Measurements from ENCODE around the gene RNF181. TPM values are rescaled to one million over a fixed set of nuclear protein-coding genes. Genes with fewer than 3 reads are reported as not detected.

Gene RNF181
- total RNA-seq, 2 experiments from 2014 or later, result 97.8 to 179 TPM

- Histone ChIP-seq H3K4me1 (ENCODE audit: insufficient read depth, low read length, poor library complexity, severe bottlenecking) (peaks cover 27% of the 10 kb centered on the region), H3K4me2 (ENCODE audit: low read length) (peak within 1 kb of the TSS; percentile 95), H3K36me3 (ENCODE audit: insufficient read depth, low read length) (peaks cover 31% of the 10 kb centered on the region), H3K79me2 (ENCODE audit: insufficient read depth, low read depth, low read length) (peaks cover 29% of the 10 kb centered on the region; the same call in 1 of the 2 replicates), H2AFZ (ENCODE audit: low read length) (peak within 1 kb of the TSS; percentile 72; the same call in 1 of the 2 replicates), H3K9me2 (ENCODE audit: insufficient read depth, low read length) (no peaks in the 10 kb centered on the region), H3K4me3 (ENCODE audit: low read depth, low read length, poor library complexity, severe bottlenecking) (peak within 1 kb of the TSS; percentile 83), H3K9me3 (ENCODE audit: low read length) (no peaks in the 10 kb centered on the region), H3K27ac (ENCODE audit: low read depth, low read length, poor library complexity, severe bottlenecking) (peak within 1 kb of the TSS; percentile 79), H4K20me1 (ENCODE audit: insufficient read depth, low read length) (no peaks in the 10 kb centered on the region)
- TF ChIP-seq CTCF (conservative IDR thresholded peaks at IDR 0.05; ENCODE audit: low read length) (no peak), EZH2phosphoT487 (IDR thresholded peaks at IDR 0.05; ENCODE audit: borderline replicate concordance, low read depth, low read length) (no peak)
- ChIA-PET CTCF (ENCODE audit: unreplicated experiment) (no interaction called here), POLR2A (interaction anchor here (0.7 to 4.9 kb wide), 16 partner anchors 8 to 221 kb away, joined by 3 to 34 read pairs (median 4); partner anchors contain the start of genes GGCX, MAT2A and RNF181)
- TSS peak; percentile 70 for BruUV-seq (replicated peaks)
- peak; percentile 70 for DNase-seq (ENCODE audit: low spot score)
- intact Hi-C loops (cut with micrococcal nuclease; ENCODE audit: unreplicated experiment), result loop anchor here (1.0 to 2.0 kb wide), 3 partner anchors 16 to 25 kb away; partner anchors contain the start of genes GGCX, RNF181 and TMEM150A
Measured at GRCh38 chr2:85577386-85578242, 17.9 kb upstream of the RNF181 start, which contains the start of gene VAMP8. Gene VAMP8, plus strand, starts transcription at chr2:85577586. Its CDS starts 61 bp downstream, at chr2:85577647.

- Histone ChIP-seq H3K79me2 (ENCODE audit: insufficient read depth, low read depth, low read length) (peaks cover 29% of the 10 kb centered on the region; the same call in 1 of the 2 replicates), H3K27ac (ENCODE audit: low read depth, low read length, poor library complexity, severe bottlenecking) (peak overlapping the region; percentile 79), H3K4me3 (ENCODE audit: low read depth, low read length, poor library complexity, severe bottlenecking) (peak overlapping the region; percentile 83), H3K9me3 (ENCODE audit: low read length) (no peaks in the 10 kb centered on the region), H3K36me3 (ENCODE audit: insufficient read depth, low read length) (peaks cover 40% of the 10 kb centered on the region), H4K20me1 (ENCODE audit: insufficient read depth, low read length) (no peaks in the 10 kb centered on the region), H3K4me2 (ENCODE audit: low read length) (peak overlapping the region; percentile 95), H3K4me1 (ENCODE audit: insufficient read depth, low read length, poor library complexity, severe bottlenecking) (peaks cover 27% of the 10 kb centered on the region), H2AFZ (ENCODE audit: low read length) (peak overlapping the region; percentile 72; the same call in 1 of the 2 replicates), H3K9me2 (ENCODE audit: insufficient read depth, low read length) (no peaks in the 10 kb centered on the region)
- intact Hi-C loops (cut with micrococcal nuclease; ENCODE audit: unreplicated experiment), result loop anchor here (1.0 to 2.0 kb wide), 3 partner anchors 17 to 24 kb away; partner anchors contain the start of genes GGCX, RNF181 and TMEM150A
- CTCF ChIA-PET (ENCODE audit: unreplicated experiment), result no interaction called here
- no TSS peak for BruUV-seq (replicated peaks)
- no peak for TF ChIP-seq EZH2phosphoT487 (IDR thresholded peaks at IDR 0.05; ENCODE audit: borderline replicate concordance, low read depth, low read length)
- TF ChIP-seq CTCF (conservative IDR thresholded peaks at IDR 0.05; ENCODE audit: low read length), result no peak
- POLR2A ChIA-PET, result interaction anchor here (0.6 to 4.9 kb wide), 19 partner anchors 7 to 159 kb away, joined by 3 to 34 read pairs (median 4); partner anchors contain the start of genes C2orf68, GGCX, MAT2A and RNF181
- DNase-seq (ENCODE audit: low spot score), result peak; percentile 81
Measured at GRCh38 chr2:85578243-85579180, 17.0 kb upstream of the RNF181 start.
